ENCODE data around the gene MAMDC4. TPM values are rescaled to one million over a fixed set of nuclear protein-coding genes. Genes with fewer than 3 reads are reported as not detected.

Gene MAMDC4
- total RNA-seq, 1 donor from 2014 or later: 12.9 TPM

- DNase-seq: no peak
- Histone ChIP-seq H3K27ac (no peak overlapping the region), H3K27me3 (no peaks in the 10 kb centered on the region), H3K36me3 (no peaks in the 10 kb centered on the region), H3K4me1 (peaks cover 14% of the 10 kb centered on the region), H3K4me3 (no peak overlapping the region), H3K9me3 (no peaks in the 10 kb centered on the region)
- no peak for TF ChIP-seq CTCF (IDR thresholded peaks at IDR 0.05)
- ATAC-seq: no peak
- intact Hi-C loops (cut with DNase I): no loop called here
Observed at GRCh38 chr9:136854113-136854841, 2.1 kb downstream of the MAMDC4 start.

- no peaks in the 10 kb centered on the region for H3K9me3 ChIP-seq
- no peak overlapping the region for H3K27ac ChIP-seq
- H3K4me3 ChIP-seq: no peak overlapping the region
- H3K27me3 ChIP-seq: no peaks in the 10 kb centered on the region
- DNase-seq (no peak), ATAC-seq (no peak)
- H3K4me1 ChIP-seq: peaks cover 13% of the 10 kb centered on the region
- no peaks in the 10 kb centered on the region for H3K36me3 ChIP-seq
- TF ChIP-seq CTCF (IDR thresholded peaks at IDR 0.05): no peak
- intact Hi-C loops (cut with DNase I): no loop called here
Observed at GRCh38 chr9:136854842-136855460, 2.8 kb downstream of the MAMDC4 start.

- no peaks in the 10 kb centered on the region for H3K27me3 ChIP-seq
- no peak overlapping the region for H3K4me3 ChIP-seq
- H3K36me3 ChIP-seq: peaks cover 1% of the 10 kb centered on the region
- H3K27ac ChIP-seq: no peak overlapping the region
- H3K4me1 ChIP-seq: peaks cover 7% of the 10 kb centered on the region
- DNase-seq (no peak), ATAC-seq (no peak)
- intact Hi-C loops (cut with DNase I): no loop called here
- no peaks in the 10 kb centered on the region for H3K9me3 ChIP-seq
- TF ChIP-seq CTCF (IDR thresholded peaks at IDR 0.05): no peak
Observed at GRCh38 chr9:136855461-136856078, 3.4 kb downstream of the MAMDC4 start.

GRCh38 chr9:136856079-136856476 is 3.9 kb downstream of the MAMDC4 start:
- no peaks in the 10 kb centered on the region for H3K9me3 ChIP-seq
- ATAC-seq (no peak), DNase-seq (no peak)
- no peak overlapping the region for H3K4me3 ChIP-seq
- peaks cover 7% of the 10 kb centered on the region for H3K36me3 ChIP-seq
- no peak overlapping the region for H3K27ac ChIP-seq
- peaks cover 4% of the 10 kb centered on the region for H3K4me1 ChIP-seq
- H3K27me3 ChIP-seq: no peaks in the 10 kb centered on the region
- TF ChIP-seq CTCF (IDR thresholded peaks at IDR 0.05): no peak
- intact Hi-C loops (cut with DNase I): no loop called here

- H3K36me3 ChIP-seq: peaks cover 12% of the 10 kb centered on the region
- ATAC-seq (no peak), DNase-seq (no peak)
- intact Hi-C loops (cut with DNase I): no loop called here
- no peak overlapping the region for H3K4me3 ChIP-seq
- H3K27me3 ChIP-seq: no peaks in the 10 kb centered on the region
- H3K4me1 ChIP-seq: peaks cover 4% of the 10 kb centered on the region
- H3K27ac ChIP-seq: no peak overlapping the region
- no peak for TF ChIP-seq CTCF (IDR thresholded peaks at IDR 0.05)
- H3K9me3 ChIP-seq: no peaks in the 10 kb centered on the region
Observed at GRCh38 chr9:136856541-136857141, 4.5 kb downstream of the MAMDC4 start.
